Umbilical cord (tissue), 2 donors: ENCODE results near the gene ASB1. TPM values are rescaled to one million over a fixed set of nuclear protein-coding genes. Genes with fewer than 3 reads are reported as not detected.
A peak's percentile ranks its signal among the peaks of the same experiment; 100 is the strongest.
"Not testable (repeated sequence)": the region's sequence is repeated elsewhere in the genome, so short reads cannot be mapped to it uniquely, and the experiment has no call there.

ENCODE experiments used
- DNase-seq: peaks from one replicate; pipeline ENCODE4 v3.0.0-alpha.2; 2015; ENCODE audit warnings: low spot score
- total RNA-seq: library from RNA; depleted of rRNA; stranded (reverse); fragments of >200 nt; gene quantifications from one replicate; pipeline ENCODE4 v1.2.3, GENCODE V29; 2014; ENCODE audit warnings: low replicate concordance; ENCODE audit not compliant: insufficient read depth

Gene ASB1
- total RNA-seq, 1 donor from 2014 or later = 20.7 TPM

DNA sequence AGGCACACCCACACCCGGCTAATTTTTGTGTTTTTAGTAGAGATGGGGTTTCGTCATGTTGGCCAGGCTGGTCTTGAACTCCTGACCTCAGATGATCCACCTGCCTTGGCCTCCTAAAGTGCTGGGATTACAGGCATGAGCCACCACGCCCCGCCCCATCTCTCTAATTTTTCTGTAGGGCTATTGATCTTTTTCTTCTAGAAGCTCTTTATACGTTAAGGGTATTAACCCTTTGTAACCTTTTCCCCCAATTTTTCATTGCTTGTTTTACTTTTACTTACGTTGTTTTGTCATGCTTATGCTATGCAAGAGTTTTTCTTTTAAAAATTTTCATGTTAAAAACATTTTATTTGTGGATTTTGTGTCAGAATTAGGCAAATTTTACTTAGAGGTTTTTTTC, 15.5 kb downstream of the ASB1 start:
- not testable (repeated sequence) for DNase-seq

DNA sequence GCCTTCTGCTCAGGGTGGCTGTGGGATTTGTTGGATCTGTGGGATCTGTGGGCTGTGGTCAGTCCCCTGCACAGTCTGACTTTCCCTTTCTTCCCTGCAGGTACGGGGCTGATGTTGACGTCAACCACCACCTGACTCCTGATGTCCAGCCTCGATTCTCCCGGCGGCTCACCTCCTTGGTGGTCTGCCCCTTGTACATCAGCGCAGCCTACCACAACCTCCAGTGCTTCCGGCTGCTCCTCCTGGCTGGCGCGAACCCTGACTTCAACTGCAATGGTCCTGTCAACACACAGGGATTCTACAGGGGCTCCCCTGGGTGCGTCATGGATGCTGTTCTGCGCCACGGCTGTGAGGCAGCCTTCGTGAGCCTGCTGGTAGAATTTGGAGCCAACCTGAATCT, 17.5 kb downstream of the ASB1 start:
- no peak for DNase-seq

DNA sequence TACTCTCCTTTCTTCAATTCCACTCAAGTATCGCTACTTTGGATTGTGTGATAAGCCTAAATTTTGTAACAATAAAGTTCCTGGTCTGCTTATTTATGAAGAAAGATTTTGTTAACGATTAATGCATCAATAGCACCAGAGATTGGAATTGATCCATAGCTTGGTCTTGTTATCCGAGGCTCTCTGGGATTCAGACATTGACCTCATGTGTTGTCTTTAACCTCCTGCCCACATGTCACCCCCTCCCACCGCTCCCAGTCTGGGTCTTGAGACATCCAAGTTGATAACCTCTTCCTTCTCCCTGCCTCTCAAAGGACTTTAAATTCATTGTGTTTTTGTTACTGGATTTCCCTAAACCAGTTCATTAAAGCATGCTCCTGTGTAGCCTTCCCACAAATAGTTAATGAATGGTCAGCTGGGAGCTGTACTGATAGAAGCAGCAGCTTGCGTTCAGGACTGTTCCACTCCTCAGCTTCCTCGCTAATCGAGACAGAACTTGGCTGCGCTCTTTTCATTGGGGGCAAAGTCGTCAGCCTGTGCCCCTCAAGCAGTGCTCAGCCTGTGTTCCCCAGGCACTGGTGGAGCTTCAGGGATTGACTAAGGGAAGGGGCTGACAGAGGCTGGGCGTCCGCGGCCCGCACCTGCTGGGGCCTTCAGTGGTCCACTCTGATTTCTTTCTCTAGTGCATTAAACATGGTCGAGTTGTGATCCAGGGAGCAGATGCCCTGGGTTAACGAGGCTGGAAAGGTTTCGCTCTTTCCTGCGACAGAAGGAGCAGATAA, 18.9 kb downstream of the ASB1 start:
- DNase-seq = no peak

DNA sequence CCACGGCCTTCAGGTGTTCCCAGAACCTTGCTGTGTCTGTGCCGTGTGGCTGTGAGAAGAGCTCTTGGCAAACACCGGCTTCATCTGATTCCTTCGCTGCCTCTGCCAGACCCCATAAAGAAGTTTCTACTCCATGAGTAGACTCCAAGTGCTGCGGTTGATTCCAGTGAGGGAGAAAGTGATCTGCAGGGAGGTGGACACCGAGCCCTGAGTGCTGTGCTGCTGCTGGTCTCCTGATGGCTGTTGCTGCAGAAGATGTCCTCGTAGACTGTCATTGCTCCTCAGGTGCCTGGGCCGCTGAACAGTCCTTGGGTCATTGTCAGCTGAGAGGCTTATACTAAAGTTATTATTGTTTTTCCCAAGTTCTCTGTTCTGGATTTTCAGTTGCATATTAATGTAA, 19.6 kb downstream of the ASB1 start:
- DNase-seq = no peak

DNA sequence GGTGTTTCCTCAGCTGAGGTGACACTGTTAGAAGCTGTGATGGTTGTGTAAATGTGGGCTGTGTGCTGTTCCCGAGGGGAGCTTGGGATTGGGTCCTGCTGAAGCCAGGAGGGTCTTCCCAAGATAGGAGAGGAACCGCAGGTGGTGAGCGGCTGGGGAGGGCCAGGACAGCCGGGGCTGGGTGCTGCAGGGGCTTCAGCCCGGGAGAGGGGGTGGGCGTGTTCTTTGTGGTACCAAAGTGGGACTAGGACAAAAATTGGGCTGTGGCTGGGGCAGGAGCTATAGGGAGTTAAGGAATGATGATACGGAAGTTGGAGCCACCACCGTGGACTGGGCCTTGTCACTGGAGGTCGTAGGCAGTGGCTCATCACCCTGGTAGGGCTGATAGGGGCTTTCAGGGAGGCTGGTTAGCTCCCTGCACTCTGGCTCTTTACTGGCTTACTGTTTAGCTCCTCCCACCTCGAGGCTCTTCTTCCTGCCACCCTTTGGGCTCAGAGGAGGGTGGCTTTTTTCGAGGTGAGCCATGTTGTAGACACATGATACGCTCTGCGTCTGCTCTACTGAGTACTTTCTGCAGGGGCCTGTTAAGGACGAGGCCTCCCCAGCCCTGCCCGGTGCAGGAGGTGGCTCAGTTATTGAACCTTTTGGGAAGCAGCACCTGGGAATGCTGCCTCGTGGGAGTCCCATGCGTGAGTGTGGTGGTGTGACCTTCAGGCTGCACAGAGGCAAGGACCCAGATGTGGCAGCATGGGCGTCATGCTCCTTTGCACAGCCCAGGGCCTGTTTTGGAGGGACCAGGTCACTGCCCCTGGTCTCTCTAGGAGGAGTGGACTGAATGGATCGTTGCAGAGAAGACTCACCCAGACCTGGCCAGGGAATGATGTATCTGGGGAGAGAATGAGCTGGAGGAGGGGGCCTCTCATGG, 21.6 kb downstream of the ASB1 start:
- DNase-seq = no peak

DNA sequence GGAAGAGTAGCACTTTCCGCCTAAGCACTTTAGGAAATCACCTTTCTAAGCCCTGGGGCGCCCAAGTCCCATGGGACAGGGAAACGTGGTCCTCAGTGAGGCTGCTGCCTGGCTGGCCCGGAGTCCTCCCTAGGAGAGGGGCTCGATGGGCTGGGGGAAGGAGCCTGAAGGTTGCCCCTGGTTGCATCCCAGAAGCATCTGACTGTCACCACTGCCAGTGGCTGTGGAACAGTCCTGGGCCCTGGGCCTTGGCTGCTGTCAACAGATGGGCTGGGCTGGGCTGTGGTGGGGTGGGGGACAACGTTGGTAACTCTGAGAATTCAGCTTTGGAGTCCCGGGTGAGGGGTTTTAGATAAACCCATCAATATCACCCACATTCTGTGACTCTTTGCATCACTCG, 22.5 kb downstream of the ASB1 start:
- no peak for DNase-seq

DNA sequence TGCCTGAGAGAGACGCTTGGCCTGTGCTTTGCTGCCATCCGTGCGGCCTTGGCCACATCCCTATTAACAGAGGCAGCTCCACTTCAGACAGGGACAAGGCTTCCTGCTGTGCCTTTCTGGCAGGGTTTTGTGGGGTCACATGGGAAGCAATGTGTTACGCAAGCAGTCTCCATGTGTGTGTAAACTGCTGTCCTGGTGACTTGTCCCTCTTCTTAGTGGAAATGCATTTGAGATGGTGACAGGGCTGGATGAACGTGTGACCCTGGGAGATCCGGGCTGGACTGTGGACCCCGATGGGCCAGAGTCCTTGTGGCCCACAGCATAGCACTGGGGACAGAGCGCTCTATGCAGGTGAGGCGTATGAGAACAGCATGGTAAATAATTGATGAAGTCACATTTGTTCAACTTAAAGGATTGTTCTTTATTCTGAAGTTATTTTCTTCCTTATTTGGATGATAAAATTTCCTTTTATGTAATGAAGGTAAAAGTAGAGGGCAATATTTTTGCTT, 23.2 kb downstream of the ASB1 start:
- no peak for DNase-seq

DNA sequence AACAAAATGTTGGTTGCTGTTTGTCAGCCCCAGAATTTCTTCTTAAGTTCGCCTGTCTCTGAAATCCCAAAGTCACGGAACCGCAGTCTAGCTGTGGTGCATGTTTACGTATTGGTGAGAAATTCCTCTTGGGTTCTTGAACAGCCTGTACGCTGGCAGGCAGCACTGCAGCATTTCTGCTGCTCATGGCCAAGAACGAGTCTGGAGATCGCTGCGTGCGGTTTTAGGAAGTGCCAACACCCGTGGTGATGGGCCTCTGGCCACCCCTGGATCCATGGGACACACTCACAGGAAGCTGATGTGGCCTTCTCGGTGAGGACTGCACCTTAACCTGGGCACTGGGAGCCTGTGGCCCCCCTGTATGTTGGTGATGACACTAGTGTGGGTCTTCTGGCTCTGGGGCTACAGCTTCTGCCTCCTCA, 23.7 kb downstream of the ASB1 start:
- DNase-seq = no peak

DNA sequence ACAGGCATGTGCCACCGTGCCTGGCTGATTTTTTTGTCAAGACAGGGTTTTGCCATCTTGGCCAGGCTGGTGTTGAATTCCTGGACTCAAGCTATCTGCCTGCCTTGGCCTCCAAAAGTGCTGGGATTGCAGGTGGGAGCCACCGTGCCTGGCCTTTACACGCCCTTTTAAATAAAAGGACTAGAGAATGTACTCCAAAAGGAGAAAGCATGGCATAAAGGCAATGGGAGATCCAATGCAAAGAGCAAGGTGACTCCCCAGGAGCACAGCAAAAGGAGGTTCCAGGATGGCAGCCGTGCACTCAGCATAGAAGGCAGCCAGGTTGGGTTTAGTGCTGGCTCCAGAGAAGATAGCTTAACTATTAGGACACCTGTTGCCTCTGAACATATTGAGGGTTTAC, 27.1 kb downstream of the ASB1 start:
- no peak for DNase-seq

DNA sequence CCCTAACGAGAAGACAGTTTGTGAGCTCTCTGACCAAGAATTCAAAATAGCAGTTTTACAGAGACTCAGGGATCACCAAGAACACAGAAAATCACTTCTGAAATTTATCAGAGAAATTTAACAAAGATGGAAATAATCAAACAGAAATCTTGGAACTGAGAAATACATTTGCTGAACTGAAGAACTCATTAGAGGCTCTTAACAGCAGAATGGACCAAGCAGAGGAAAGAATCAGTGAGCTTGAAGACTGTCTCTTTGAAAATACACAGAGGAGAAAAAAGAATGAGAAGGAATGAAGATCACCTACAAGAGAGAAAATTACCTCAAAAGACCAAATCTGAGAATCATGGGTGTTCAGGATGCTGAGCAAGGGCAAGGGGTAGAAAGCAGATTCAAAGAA, 29.7 kb downstream of the ASB1 start:
- no peak for DNase-seq

DNA sequence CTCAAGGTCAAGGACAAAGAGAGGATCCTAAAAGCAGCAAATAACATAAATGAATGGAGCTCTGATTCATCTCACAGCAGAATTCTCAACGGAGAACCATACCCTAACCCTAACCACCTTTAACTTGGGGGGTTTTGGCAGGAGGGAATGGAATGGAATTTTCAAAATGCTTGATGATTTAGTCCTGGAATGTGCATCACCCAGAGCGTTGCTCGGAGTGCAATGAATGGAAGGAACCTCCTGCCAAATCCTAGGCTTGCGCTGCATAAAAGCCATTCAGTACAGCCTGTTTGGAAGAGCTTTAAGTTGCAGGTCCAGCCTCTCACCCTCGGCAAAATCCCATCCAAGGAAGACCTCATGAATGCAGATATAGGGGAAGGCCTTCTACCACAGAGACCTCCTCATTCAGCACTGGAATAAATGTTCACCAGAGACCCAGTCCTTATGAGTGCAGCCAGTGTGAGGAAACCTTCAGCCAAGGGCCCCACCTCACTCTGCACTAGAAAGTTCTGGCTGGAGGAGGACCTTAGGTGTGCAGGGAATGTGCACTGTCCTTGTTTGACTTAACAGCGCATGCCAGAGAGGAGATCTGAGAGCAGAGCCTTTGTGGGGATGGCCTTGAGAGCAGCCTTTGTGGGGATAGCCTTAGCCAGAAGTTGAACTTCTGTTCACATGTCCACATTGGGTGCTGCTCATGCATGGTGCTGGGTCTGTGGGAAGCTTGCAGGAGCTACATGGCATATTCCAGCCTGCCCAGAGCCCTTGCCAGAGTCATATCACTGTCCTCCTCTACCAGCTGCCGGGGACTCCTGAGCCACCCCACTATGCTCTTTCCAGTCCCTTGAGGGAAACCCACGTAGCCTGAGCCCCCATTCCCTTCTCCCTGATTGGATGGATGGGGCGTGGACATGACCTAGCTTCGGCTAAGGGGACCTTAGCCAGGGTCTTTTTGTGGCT, 30.5 kb downstream of the ASB1 start:
- DNase-seq = no peak

DNA sequence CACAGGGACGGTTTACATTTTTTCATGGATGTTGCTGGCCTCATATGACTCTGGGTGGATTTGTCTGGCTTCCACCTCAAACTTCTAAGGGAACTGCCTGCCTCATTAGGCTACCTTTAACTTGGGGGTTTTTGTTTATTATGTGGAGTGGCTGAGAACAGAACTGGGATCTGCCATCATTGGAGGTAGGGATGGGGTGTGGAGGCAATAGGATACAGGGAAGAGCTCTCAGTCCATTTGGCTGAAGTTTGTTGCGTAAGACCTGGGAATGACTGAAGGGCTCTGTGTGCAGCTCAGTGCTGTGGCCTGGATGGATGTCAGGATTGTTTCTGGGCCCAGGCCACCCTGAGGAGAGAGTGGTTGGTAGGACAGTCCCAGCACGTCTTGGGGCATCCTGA, 31.2 kb downstream of the ASB1 start:
- DNase-seq = no peak

DNA sequence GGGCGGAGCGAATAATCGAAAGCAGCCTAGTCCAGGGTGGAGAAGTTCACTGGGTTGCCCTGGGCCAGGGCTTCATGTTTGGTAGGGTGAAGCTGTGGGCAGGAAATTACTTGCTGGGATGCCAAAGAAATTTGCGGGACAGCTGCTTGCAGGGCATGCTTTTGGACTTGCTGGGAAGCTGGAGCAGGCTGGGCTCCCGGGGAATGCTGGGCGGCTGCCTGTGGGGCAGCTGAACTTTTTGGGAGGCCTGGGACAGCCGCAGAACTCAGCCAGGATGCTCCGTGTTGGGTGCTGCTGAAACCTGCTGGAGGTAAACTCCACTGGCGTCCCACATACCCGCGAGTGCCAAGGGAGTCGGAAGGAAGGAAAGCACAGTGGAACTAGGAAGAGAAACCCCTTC, 31.9 kb downstream of the ASB1 start:
- DNase-seq = no peak

DNA sequence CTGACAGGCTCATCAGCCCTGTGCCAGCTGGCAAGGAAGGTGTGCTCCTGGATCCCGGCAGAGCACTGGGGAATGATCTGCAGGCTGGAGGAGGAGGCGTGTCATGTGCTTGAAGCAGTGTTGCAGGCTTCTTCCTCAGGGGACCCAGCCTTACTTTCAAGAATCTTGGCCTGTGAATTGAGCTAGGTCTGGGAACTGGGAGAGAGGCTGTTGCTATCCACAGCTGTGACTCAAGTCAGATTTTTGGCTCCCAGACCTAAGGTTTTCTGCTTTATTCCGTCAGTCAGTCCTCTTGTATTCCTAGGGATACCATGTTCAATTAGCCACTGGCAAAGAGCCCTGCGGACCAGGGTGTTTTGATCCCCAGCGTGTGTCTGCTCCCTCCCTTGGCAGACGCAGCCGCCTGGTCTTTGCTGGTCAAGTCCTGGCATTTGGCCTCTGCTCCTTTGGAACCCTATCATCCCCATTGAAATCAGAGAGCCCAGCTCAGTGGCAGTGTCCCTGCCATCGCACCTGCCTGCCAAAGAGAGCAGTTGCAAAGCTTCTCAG, 32.4 kb downstream of the ASB1 start:
- DNase-seq = peak; percentile 36

DNA sequence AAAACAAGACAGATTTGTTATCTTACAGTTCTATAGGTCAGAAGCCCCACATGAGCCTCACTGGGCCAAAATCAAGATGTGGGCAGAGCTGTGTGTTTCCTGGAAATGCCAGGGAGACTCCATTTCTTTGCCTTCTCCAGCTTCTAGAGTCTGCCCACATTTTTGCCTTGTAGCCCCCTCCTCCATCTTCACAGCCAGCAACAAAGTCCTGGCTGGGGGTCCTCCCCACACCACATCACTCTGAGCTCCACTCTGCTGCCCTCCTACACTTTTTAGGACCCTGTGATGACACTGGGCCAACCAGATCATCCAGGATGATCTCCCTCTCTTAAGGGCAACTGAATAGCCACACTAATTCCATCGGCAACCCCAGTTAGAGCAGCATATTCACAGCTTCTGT, 34.3 kb downstream of the ASB1 start:
- DNase-seq = no peak

DNA sequence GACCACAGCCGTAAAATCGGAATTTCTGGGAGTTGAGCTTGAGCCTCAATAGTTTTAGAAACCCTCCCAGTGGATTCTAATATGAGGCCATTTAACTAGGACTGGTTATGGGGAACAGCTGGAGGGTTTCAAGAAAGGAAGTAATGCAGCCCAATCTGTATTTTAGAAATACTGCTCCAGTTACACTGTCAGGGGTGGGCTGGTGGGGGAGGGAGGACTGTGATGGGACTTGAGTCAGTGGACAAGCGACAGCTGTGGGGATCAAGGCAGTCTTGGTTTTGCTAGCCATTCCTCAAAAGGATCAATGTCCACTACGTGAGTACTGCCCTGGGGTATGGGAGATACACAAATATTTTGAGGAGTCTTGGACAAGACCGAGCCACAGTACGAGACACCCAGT, 34.8 kb downstream of the ASB1 start:
- DNase-seq = no peak

DNA sequence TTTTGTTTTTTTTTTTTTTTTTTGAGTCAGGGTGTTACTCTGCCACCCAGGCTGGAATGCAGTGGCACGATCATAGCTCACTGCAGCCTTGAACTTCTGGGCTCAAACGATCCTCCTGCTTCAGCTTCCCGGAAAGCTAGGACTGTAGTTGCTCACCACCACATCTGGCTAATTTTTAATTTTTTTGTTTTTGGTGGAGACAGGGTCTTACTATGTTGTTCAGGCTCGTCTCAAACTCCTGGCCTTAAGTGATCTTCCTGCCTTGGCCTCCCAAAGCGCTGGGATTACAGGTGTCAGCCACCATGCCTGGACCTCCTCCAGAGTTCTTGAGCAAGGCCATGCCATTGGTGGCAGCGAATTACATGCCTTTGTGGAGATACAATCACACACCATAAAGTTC, 35.2 kb downstream of the ASB1 start:
- no peak for DNase-seq

DNA sequence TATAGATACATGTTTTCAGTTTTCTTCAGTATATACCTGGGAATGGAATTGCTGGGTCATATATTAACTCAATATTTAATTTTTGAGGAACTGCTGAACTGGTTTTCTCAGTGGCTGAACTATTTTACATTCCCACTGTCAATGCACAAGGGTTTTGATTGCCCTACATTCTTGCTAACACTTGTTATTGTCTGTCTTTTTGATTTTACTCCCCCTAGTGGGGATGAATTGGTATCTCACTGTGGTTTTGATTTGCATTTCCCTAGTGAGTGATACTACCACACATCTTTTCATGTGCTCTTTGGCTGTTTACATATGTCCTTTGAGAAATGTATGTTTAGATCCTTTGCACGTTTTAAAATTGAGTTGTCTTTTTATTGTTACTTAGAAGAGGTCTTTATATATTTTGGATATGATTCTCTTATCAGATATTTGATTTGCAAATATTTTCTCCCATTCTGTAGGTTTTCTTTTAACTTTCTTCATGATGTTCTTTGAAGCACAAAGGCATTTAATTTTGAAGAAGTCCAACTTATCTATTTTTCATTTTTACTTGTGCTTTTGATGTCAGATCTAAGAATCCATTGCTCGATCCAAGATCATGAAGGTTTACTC, 36.2 kb downstream of the ASB1 start:
- DNase-seq = no peak

DNA sequence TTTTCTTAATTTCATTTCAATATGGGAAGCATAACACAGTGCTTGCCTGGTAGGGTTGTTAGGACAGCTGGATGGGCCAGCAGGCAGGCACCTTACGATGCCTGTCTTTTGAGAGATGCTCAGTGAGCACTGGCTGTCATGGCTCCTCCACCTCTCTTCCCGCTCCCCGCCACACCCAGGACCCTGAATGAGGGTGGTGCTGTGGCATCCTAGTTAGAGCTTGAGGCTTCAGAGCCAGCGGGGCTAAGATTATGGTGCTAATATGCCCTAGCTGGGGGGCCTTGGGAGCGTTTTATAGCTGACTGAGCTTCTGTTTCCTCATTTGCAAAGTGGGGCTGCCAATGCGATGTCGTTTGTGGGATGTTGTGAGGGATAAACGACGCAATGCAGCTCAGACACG, 37.7 kb downstream of the ASB1 start:
- no peak for DNase-seq

DNA sequence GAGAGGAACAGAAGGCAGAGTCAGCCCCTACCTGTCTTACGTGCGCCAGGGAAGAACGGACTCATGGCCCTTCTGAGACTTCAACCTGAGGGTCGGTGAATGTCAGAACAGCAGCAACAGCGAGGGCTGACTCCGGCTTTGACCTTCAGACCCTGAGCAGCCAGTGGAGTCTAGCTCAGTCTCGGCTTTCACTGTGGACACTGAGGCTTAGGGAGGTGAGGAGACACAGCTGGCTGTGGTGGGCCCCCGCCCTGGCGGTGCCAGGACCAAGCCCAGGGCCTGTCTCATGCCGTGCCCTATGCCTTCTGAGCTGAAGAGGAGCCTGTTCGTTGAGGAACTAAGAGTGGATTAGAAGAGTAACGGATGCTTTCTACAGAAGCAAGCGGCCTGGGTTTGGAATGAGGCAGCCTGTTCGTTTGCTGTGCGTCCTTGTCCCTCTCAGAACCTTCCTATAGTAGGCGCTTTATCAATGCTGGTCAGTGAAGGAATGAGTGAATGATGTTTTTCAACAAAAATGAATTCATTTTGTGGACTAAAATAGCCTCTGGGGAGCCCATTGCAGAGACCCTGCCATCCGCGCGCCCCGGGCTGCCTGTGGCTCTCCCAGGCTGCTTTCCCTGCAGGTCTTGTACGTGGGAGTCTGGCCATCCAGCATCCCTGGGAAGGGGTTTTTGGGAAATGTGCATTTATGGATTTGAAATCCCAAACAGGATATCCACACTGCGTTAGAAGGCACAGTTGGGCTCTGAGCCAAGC, 38.9 kb downstream of the ASB1 start:
- no peak for DNase-seq
